ENCODE results near the gene RAB31. TPM values are rescaled to one million over a fixed set of nuclear protein-coding genes. Genes with fewer than 3 reads are reported as not detected.
"Not testable (repeated sequence)": the region's sequence is repeated elsewhere in the genome, so short reads cannot be mapped to it uniquely, and the experiment has no call there.

Gene RAB31
- total RNA-seq, 1 donor from 2014 or later: 36.0 TPM

GRCh38 chr18:9851511-9851910 lies 143.4 kb downstream of the RAB31 start:
- Mint-ChIP-seq H3K27me3 (peaks cover 3% of the 10 kb centered on the region), H3K9me3 (no peaks in the 10 kb centered on the region), H3K4me3 (no peak overlapping the region), H3K4me1 (peaks cover 13% of the 10 kb centered on the region), H3K36me3 (ENCODE audit: low read depth) (peaks cover 43% of the 10 kb centered on the region), H3K27ac (no peak overlapping the region)
- TF ChIP-seq, protein P1, sequence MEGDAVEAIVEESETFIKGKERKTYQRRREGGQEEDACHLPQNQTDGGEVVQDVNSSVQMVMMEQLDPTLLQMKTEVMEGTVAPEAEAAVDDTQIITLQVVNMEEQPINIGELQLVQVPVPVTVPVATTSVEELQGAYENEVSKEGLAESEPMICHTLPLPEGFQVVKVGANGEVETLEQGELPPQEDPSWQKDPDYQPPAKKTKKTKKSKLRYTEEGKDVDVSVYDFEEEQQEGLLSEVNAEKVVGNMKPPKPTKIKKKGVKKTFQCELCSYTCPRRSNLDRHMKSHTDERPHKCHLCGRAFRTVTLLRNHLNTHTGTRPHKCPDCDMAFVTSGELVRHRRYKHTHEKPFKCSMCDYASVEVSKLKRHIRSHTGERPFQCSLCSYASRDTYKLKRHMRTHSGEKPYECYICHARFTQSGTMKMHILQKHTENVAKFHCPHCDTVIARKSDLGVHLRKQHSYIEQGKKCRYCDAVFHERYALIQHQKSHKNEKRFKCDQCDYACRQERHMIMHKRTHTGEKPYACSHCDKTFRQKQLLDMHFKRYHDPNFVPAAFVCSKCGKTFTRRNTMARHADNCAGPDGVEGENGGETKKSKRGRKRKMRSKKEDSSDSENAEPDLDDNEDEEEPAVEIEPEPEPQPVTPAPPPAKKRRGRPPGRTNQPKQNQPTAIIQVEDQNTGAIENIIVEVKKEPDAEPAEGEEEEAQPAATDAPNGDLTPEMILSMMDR (IDR thresholded peaks at IDR 0.05): no peak
- no peak for DNase-seq
- intact Hi-C loops (cut with micrococcal nuclease): no loop called here
- CTCF ChIA-PET: no interaction called here
- no peak for ATAC-seq (ENCODE audit: low read depth)
- POLR2A ChIA-PET: no interaction called here

GRCh38 chr18:9852266-9853081 lies 144.4 kb downstream of the RAB31 start:
- no peak for ATAC-seq (ENCODE audit: low read depth)
- TF ChIP-seq, protein P1 (IDR thresholded peaks at IDR 0.05): no peak
- POLR2A ChIA-PET: interaction anchor here (0.7 kb wide), 1 partner anchor 855 kb away, joined by 4 read pairs; no protein-coding TSS in a partner anchor
- no peak overlapping the region for H3K4me3 Mint-ChIP-seq
- CTCF ChIA-PET: no interaction called here
- DNase-seq: no peak
- peaks cover 3% of the 10 kb centered on the region for H3K27me3 Mint-ChIP-seq
- H3K9me3 Mint-ChIP-seq: no peaks in the 10 kb centered on the region
- intact Hi-C loops (cut with micrococcal nuclease): no loop called here
- no peak overlapping the region for H3K27ac Mint-ChIP-seq
- peaks cover 35% of the 10 kb centered on the region for H3K36me3 Mint-ChIP-seq (ENCODE audit: low read depth)
- H3K4me1 Mint-ChIP-seq: peaks cover 13% of the 10 kb centered on the region

- no peaks in the 10 kb centered on the region for H3K9me3 Mint-ChIP-seq
- intact Hi-C loops (cut with micrococcal nuclease): no loop called here
- peaks cover 10% of the 10 kb centered on the region for H3K4me1 Mint-ChIP-seq
- no peaks in the 10 kb centered on the region for H3K27me3 Mint-ChIP-seq
- H3K36me3 Mint-ChIP-seq (ENCODE audit: low read depth): peaks cover 26% of the 10 kb centered on the region
- H3K4me3 Mint-ChIP-seq: no peak overlapping the region
- no peak overlapping the region for H3K27ac Mint-ChIP-seq
- TF ChIP-seq, protein P1 (IDR thresholded peaks at IDR 0.05): no peak
- ChIA-PET POLR2A (no interaction called here), CTCF (no interaction called here)
- ATAC-seq (ENCODE audit: low read depth): no peak
- no peak for DNase-seq
Observed at GRCh38 chr18:9854801-9855676, 146.9 kb downstream of the RAB31 start.

GRCh38 chr18:9855681-9856080 lies 147.6 kb downstream of the RAB31 start:
- intact Hi-C loops (cut with micrococcal nuclease): no loop called here
- Mint-ChIP-seq H3K27ac (no peak overlapping the region), H3K4me1 (peaks cover 10% of the 10 kb centered on the region), H3K27me3 (no peaks in the 10 kb centered on the region), H3K9me3 (no peaks in the 10 kb centered on the region), H3K36me3 (ENCODE audit: low read depth) (peaks cover 32% of the 10 kb centered on the region), H3K4me3 (no peak overlapping the region)
- TF ChIP-seq, protein P1 (IDR thresholded peaks at IDR 0.05): no peak
- ChIA-PET CTCF (no interaction called here), POLR2A (no interaction called here)
- ATAC-seq (ENCODE audit: low read depth) (no peak), DNase-seq (no peak)

DNA sequence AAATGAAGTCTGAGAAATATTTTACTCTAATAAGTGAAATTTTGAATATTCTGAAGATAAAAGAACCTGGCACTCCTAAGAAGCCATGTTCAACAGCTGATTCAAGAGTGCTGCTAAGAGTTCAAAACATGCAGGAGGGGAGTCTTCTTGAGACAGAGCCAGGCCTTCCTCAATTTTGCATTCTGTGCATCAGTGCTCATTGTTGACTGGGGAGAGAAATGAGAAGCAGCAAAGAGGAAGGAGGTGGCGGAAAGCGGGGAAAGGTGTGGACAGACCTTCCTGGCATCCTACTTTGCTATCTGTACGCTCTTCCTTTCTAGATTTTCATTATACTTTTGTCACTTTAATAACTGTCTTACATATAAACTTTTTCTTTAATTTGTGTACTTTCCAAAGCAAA lies 148.0 kb downstream of the RAB31 start:
- Mint-ChIP-seq H3K27ac (no peak overlapping the region), H3K36me3 (ENCODE audit: low read depth) (peaks cover 32% of the 10 kb centered on the region), H3K4me1 (peaks cover 10% of the 10 kb centered on the region), H3K4me3 (no peak overlapping the region), H3K9me3 (no peaks in the 10 kb centered on the region), H3K27me3 (no peaks in the 10 kb centered on the region)
- DNase-seq: no peak
- no peak for ATAC-seq (ENCODE audit: low read depth)
- ChIA-PET CTCF (no interaction called here), POLR2A (no interaction called here)
- TF ChIP-seq, protein P1 (IDR thresholded peaks at IDR 0.05): no peak
- intact Hi-C loops (cut with micrococcal nuclease): no loop called here

GRCh38 chr18:9857479-9857998 lies 149.4 kb downstream of the RAB31 start:
- peaks cover 32% of the 10 kb centered on the region for H3K36me3 Mint-ChIP-seq (ENCODE audit: low read depth)
- ATAC-seq (ENCODE audit: low read depth); H3K9me3 Mint-ChIP-seq; H3K27me3 Mint-ChIP-seq; intact Hi-C loops (cut with micrococcal nuclease); H3K4me3 Mint-ChIP-seq; H3K27ac Mint-ChIP-seq; DNase-seq; POLR2A ChIA-PET; CTCF ChIA-PET: not testable (repeated sequence)
- peaks cover 12% of the 10 kb centered on the region for H3K4me1 Mint-ChIP-seq
